HL-60 (cell line): Measurements from ENCODE around the gene SECISBP2L.

ENCODE experiments used
- GABPA ChIP-seq: IDR thresholded peaks from 2 replicates; pipeline ENCODE4 v1.6.1; 2012; ENCODE audit warnings: low read depth
- POLR2AphosphoS5 ChIP-seq: IDR thresholded peaks from 2 replicates; pipeline ENCODE4 v1.6.1; 2012; ENCODE audit warnings: low read depth
- SPI1 ChIP-seq: IDR thresholded peaks from 2 replicates; pipeline ENCODE4 v1.6.1; 2012; ENCODE audit warnings: low read depth, mild to moderate bottlenecking, borderline replicate concordance
- TF ChIP-seq, protein P1 (sequence below): IDR thresholded peaks from one replicate; pipeline ENCODE4 v1.5.1; 2011; ENCODE audit warnings: low read length, control low read depth, inconsistent platforms; ENCODE audit not compliant: insufficient read depth
- TF ChIP-seq, protein P2 (sequence below): IDR thresholded peaks from 2 replicates; pipeline ENCODE4 v1.6.1; 2012; ENCODE audit warnings: low read depth; ENCODE audit not compliant: insufficient replicate concordance

DNA sequence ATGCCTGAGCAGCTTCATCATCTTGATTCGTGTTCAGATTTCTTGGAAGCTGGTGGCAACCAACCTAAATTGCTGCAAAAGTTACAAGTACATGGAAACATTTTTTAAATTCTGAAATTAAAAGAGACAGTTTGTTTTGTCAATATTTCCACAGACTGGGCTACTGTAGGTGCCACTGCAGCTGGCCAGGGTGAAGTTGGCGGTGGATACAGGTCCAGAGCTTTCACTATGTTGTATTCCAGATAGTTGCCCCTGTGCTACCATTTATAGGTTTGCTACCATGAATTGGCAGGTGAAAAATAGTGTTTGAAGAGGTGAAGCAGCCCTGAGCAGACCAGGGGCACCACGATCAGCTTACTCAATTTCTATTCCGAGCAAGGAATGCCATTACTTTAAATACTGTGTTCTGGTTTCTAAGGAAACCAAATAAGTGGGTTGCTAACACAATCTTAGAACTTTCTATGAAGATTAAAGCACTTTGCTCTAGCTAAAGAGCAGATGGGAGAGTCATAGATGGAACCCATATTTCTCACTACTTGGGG lies 61.4 kb downstream of the SECISBP2L start:
- TF ChIP-seq, protein P1, sequence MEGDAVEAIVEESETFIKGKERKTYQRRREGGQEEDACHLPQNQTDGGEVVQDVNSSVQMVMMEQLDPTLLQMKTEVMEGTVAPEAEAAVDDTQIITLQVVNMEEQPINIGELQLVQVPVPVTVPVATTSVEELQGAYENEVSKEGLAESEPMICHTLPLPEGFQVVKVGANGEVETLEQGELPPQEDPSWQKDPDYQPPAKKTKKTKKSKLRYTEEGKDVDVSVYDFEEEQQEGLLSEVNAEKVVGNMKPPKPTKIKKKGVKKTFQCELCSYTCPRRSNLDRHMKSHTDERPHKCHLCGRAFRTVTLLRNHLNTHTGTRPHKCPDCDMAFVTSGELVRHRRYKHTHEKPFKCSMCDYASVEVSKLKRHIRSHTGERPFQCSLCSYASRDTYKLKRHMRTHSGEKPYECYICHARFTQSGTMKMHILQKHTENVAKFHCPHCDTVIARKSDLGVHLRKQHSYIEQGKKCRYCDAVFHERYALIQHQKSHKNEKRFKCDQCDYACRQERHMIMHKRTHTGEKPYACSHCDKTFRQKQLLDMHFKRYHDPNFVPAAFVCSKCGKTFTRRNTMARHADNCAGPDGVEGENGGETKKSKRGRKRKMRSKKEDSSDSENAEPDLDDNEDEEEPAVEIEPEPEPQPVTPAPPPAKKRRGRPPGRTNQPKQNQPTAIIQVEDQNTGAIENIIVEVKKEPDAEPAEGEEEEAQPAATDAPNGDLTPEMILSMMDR: no peak
- TF ChIP-seq POLR2AphosphoS5 (no peak), SPI1 (no peak), GABPA (no peak)
- TF ChIP-seq, protein P2, sequence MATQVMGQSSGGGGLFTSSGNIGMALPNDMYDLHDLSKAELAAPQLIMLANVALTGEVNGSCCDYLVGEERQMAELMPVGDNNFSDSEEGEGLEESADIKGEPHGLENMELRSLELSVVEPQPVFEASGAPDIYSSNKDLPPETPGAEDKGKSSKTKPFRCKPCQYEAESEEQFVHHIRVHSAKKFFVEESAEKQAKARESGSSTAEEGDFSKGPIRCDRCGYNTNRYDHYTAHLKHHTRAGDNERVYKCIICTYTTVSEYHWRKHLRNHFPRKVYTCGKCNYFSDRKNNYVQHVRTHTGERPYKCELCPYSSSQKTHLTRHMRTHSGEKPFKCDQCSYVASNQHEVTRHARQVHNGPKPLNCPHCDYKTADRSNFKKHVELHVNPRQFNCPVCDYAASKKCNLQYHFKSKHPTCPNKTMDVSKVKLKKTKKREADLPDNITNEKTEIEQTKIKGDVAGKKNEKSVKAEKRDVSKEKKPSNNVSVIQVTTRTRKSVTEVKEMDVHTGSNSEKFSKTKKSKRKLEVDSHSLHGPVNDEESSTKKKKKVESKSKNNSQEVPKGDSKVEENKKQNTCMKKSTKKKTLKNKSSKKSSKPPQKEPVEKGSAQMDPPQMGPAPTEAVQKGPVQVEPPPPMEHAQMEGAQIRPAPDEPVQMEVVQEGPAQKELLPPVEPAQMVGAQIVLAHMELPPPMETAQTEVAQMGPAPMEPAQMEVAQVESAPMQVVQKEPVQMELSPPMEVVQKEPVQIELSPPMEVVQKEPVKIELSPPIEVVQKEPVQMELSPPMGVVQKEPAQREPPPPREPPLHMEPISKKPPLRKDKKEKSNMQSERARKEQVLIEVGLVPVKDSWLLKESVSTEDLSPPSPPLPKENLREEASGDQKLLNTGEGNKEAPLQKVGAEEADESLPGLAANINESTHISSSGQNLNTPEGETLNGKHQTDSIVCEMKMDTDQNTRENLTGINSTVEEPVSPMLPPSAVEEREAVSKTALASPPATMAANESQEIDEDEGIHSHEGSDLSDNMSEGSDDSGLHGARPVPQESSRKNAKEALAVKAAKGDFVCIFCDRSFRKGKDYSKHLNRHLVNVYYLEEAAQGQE: no peak
